Fibroblast of mammary gland (primary cell): ENCODE results near the gene ACVRL1.
A peak's percentile ranks its signal among the peaks of the same experiment; 100 is the strongest.
"Not testable (repeated sequence)": the region's sequence is repeated elsewhere in the genome, so short reads cannot be mapped to it uniquely, and the experiment has no call there.

Experiments used
- DNase-seq: peaks from one replicate; pipeline ENCODE4 v3.0.0-alpha.2; 2010; ENCODE audit warnings: low read depth
- H3K4me3 ChIP-seq: 2 replicates; pipeline ENCODE4 v1.5.1; 2011; ENCODE audit warnings: low read depth, mild to moderate bottlenecking, low read length, moderate library complexity; ENCODE audit not compliant: control insufficient read depth
- TF ChIP-seq, protein P1 (sequence below): conservative IDR thresholded peaks from 2 replicates; pipeline ENCODE4 v1.5.1; 2011; ENCODE audit warnings: low read depth, low read length, inconsistent platforms; ENCODE audit not compliant: control insufficient read depth, insufficient read depth

Gene ACVRL1

GRCh38 chr12:51884676-51885229 lies 22.6 kb upstream of the ACVRL1 start:
- TF ChIP-seq, protein P1, sequence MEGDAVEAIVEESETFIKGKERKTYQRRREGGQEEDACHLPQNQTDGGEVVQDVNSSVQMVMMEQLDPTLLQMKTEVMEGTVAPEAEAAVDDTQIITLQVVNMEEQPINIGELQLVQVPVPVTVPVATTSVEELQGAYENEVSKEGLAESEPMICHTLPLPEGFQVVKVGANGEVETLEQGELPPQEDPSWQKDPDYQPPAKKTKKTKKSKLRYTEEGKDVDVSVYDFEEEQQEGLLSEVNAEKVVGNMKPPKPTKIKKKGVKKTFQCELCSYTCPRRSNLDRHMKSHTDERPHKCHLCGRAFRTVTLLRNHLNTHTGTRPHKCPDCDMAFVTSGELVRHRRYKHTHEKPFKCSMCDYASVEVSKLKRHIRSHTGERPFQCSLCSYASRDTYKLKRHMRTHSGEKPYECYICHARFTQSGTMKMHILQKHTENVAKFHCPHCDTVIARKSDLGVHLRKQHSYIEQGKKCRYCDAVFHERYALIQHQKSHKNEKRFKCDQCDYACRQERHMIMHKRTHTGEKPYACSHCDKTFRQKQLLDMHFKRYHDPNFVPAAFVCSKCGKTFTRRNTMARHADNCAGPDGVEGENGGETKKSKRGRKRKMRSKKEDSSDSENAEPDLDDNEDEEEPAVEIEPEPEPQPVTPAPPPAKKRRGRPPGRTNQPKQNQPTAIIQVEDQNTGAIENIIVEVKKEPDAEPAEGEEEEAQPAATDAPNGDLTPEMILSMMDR: no peak

DNA sequence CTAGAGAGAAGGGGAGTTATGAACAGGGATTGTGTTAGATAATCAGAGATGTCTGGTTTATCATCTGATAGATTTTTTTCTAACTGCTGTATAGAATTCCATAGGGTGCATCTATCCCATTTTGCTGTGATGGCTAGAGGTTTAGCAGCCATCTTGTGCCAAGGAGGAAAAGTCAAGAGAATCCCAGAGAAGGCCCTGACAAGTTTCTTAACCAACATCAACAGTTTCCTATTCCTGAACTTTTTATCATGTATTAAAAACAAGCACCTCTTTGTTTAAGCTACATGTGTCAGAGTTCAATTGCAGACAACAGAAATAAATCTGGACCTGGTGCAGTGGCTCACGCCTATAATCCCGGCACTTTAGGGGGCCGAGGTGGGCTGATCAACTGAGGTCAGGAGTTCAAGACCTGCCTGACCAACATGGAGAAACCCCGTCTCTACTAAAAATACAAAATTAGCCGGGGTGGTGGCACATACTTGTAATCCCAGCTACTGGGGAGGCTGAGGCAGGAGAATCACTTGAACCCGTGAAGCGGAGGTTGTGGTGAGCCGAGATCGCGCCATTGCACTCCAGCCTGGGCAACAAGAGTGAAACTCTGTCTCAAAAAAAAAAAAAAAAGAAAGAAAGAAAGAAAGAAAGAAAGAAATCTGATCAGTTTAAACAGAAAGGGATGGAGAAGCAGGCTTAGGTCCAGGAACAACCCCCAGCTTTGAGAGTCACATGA lies 21.8 kb upstream of the ACVRL1 start:
- H3K4me3 ChIP-seq, DNase-seq: not testable (repeated sequence)

More at GRCh38 chr12:51884676-51885229, 22.6 kb upstream of the ACVRL1 start:
- no peak overlapping the region for H3K4me3 ChIP-seq
- DNase-seq: peak; percentile 84

GRCh38 chr12:51886021-51886710 lies 21.1 kb upstream of the ACVRL1 start:
- DNase-seq: peak; percentile 99
- TF ChIP-seq, protein P1: no peak
- H3K4me3 ChIP-seq: no peak overlapping the region

GRCh38 chr12:51887476-51888315 lies 19.6 kb upstream of the ACVRL1 start, which contains the start of gene ANKRD33:
ANKRD33 (plus strand) TSS chr12:51888103; CDS start chr12:51888187, 84 bp downstream.
- TF ChIP-seq, protein P1: no peak
- H3K4me3 ChIP-seq: no peak within 1 kb of the TSS
- peak; percentile 40 for DNase-seq

DNA sequence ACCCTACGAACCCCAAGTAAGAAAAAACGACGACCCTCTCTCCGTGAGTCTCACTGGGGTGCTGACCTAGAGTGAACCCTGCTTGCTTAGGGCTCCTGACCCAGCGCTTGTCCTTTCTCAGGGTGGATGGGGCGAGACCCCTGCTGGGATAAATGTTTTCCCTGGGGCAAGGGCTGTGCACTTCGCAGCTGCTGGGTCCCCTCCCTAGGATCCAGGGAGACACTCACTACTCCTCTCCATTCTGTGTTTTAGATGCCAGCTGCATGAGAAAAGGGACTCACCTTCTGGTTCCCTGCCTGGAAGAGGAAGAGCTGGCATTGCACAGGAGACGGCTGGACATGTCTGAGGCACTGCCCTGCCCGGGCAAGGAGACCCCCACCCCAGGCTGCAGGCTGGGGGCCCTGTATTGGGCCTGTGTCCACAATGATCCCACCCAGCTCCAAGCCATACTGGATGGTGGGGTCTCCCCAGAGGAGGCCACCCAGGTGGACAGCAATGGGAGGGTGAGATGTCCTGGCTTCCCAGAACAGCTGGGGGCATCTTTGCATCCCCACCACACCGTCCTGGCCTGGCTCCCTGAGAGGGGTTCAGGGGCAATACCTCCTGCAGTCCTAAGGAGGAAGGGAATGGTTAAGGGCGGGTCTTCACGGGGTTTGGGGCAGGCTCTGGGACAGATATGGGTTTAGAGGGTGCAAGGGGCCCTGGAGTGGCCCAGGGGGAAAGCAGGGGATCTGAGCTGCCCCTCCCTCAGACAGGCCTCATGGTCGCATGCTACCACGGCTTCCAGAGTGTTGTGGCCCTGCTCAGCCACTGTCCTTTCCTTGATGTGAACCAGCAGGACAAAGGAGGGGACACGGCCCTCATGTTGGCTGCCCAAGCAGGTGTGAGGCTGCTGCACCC lies 18.7 kb upstream of the ACVRL1 start:
- H3K4me3 ChIP-seq: no peak overlapping the region
- TF ChIP-seq, protein P1: no peak
- DNase-seq: no peak

- DNase-seq: no peak
- TF ChIP-seq, protein P1: peak; percentile 18
- H3K4me3 ChIP-seq: no peak overlapping the region
Observed at GRCh38 chr12:51889216-51890132, 17.8 kb upstream of the ACVRL1 start.
